ENCODE measurements around the gene ACTG1.

DNA sequence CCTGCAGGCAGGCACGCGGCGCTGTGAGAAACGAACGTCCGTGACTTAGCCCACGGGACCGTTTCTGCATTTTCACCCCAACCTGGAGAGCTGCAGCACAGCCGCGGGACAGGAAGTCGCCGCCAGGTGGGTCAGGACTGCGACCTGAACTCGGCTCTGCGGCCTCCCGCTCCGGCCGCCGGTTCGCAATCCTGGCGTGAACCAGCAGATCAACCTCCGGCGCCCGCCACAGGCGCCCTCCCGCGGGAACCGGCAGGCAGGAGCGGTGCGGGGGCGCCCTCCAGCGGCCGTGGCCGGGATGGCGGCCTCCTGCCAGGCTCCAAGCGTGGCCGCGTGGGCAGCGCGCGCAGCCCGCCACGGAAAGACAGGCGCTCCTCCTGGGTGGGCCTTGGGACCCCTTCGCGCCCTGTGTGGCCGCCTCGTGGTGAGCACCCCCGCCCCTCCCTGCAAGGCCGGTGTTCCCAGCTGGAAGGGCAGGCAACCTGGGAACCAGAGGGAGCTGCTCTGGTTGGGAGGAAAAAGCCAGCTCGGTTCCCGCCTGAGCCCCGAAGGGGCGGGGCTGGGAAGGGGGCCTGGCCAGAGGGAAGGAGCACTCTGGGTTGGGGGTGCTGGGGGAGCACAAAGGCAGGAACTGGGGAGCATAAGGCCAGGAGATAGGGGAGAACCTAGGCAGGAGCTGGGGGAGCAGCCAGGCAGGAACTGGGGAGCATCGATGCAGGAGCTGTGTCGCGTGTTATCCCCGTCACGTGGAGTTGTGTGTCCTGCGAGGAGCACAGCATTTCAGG, 28.2 kb downstream of the ACTG1 start:
- TF ChIP-seq SPI1 (IDR thresholded peaks at IDR 0.05; ENCODE audit: low read depth, low read length), result no peak
- TF ChIP-seq POLR2A (IDR thresholded peaks at IDR 0.05; ENCODE audit: low read depth, low read length), result no peak
- TF ChIP-seq TAF1 (IDR thresholded peaks at IDR 0.05; ENCODE audit: low read depth, low read length), result no peak
